Measurements from ENCODE around the gene WNT3A.

DNA sequence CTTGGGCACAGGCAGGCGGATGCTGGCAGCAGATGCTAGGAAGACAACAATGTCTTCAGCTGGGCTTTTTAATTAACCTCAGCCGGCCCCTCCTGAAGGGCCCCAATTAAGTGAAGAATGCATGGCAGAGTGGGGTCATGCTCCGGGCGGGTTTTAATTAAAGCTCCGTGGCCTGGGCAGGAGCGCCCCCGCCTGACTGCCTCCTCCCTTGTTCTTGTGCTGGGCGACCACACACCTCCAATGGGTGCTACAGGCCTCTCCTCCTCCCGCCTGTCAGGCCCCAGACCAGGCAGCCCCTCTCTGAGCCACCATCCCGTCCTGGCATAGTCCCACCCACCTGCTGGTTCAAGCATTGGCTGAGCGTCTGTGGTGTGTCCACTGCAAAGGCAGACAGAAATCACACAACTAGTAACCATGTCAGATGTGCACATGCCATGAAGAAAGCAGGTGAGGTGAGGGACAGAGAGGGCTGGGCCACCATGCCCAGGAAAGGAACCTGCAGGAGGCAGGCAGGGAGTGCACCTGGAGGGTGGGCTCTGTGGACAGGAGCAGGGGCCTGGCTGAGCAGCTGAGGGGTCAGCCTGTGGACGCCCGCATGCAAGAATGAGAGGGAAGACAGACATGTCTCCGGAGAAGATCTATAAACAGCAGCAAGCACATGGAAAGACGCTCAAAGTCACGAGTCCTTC, 67.2 kb downstream of the WNT3A start:
- TF ChIP-seq, protein P1, sequence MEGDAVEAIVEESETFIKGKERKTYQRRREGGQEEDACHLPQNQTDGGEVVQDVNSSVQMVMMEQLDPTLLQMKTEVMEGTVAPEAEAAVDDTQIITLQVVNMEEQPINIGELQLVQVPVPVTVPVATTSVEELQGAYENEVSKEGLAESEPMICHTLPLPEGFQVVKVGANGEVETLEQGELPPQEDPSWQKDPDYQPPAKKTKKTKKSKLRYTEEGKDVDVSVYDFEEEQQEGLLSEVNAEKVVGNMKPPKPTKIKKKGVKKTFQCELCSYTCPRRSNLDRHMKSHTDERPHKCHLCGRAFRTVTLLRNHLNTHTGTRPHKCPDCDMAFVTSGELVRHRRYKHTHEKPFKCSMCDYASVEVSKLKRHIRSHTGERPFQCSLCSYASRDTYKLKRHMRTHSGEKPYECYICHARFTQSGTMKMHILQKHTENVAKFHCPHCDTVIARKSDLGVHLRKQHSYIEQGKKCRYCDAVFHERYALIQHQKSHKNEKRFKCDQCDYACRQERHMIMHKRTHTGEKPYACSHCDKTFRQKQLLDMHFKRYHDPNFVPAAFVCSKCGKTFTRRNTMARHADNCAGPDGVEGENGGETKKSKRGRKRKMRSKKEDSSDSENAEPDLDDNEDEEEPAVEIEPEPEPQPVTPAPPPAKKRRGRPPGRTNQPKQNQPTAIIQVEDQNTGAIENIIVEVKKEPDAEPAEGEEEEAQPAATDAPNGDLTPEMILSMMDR (IDR thresholded peaks at IDR 0.05), result peak in 3 of 6 experiments; percentile 6 to 44 (median 18)
- no peak for TF ChIP-seq POLR2A (IDR thresholded peaks at IDR 0.05)

All from esophagus squamous epithelium (tissue), 4 donors.